ENCODE data around the gene PACS2.

The PACS2 gene

DNA sequence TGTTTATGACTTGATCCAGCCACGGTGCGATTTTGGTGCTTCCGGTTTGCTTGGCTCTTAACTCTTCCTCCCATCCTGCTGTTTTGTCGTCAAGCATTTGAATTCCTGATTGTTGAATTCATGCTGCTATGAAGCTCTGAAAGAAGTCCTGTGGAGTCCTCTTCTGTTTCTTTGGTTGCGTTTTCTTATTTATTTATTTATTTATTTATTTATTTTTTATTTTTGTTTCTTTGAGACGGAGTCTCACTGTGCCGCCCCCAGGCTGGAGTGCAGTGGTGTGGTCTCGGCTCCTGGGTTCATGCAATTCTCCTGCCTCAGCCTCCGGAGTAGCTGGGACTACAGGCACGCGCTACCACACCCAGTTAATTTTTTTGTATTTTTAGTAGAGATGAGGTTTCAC lies 102.1 kb downstream of the PACS2 start:
- TF ChIP-seq Cebpa-rat (IDR thresholded peaks at IDR 0.05) = no peak
- Histone ChIP-seq H3K4me2 (no peak overlapping the region), H3K4me3 (no peak overlapping the region), H3K36me3 (0 out of 22 replicates have a peak, but pooled peaks cover 0 to 3% (median 0%) of the 10 kb centered on the region in 11 experiments), H3K27me3 (peaks cover 28 to 41% (median 33%) of the 10 kb centered on the region in 11 experiments), H3K9me3 (replicated peaks in 1 of 11) (no peaks in the 10 kb centered on the region), H4K20me1 (peaks cover 10 to 38% (median 23%) of the 10 kb centered on the region in 11 experiments; a peak in 21 of 22 replicates), H3K27ac (no peak overlapping the region), H3K4me1 (peaks cover 26 to 69% (median 58%) of the 10 kb centered on the region in 10 experiments), H3K9ac (no peak overlapping the region)

- H3K27me3 ChIP-seq = peaks cover 20 to 31% (median 24%) of the 10 kb centered on the region in 11 experiments
- TF ChIP-seq Cebpa-rat (IDR thresholded peaks at IDR 0.05) = no peak
- H3K27ac ChIP-seq = no peak overlapping the region
- H3K36me3 ChIP-seq = peaks cover 0 to 12% (median 2%) of the 10 kb centered on the region in 11 experiments; a peak in 7 of 22 replicates
- peak overlapping the region in 1 of 11 experiments; percentile 89; a peak in 1 of 22 replicates for H3K9ac ChIP-seq
- peaks cover 19 to 39% (median 27%) of the 10 kb centered on the region in 11 experiments; a peak in 21 of 22 replicates for H4K20me1 ChIP-seq
- peaks cover 33 to 74% (median 62%) of the 10 kb centered on the region in 10 experiments for H3K4me1 ChIP-seq
- H3K9me3 ChIP-seq (replicated peaks in 1 of 11) = no peaks in the 10 kb centered on the region
- no peak overlapping the region for H3K4me3 ChIP-seq
- peak overlapping the region in 6 of 11 experiments; percentile 95 to 99 (median 97); a peak in 8 of 22 replicates for H3K4me2 ChIP-seq
Measured at GRCh38 chr14:105417690-105418121, 103.2 kb downstream of the PACS2 start.

GRCh38 chr14:105418269-105419194 lies 104.0 kb downstream of the PACS2 start:
- no peaks in the 10 kb centered on the region for H3K9me3 ChIP-seq (replicated peaks in 1 of 11)
- H3K27me3 ChIP-seq = peaks cover 12 to 23% (median 15%) of the 10 kb centered on the region in 11 experiments
- peaks cover 36 to 74% (median 63%) of the 10 kb centered on the region in 10 experiments for H3K4me1 ChIP-seq
- H4K20me1 ChIP-seq = peaks cover 28 to 43% (median 32%) of the 10 kb centered on the region in 11 experiments; a peak in 21 of 22 replicates
- peaks cover 0 to 21% (median 6%) of the 10 kb centered on the region in 11 experiments; a peak in 13 of 22 replicates for H3K36me3 ChIP-seq
- peak overlapping the region; percentile 62 to 79 (median 70); a peak in 17 of 20 replicates for H3K4me3 ChIP-seq
- peak overlapping the region in 10 of 11 experiments; percentile 82 to 93 (median 88); a peak in 19 of 22 replicates for H3K9ac ChIP-seq
- peak overlapping the region in 7 of 11 experiments; percentile 76 to 87 (median 85); a peak in 12 of 22 replicates for H3K27ac ChIP-seq
- TF ChIP-seq Cebpa-rat (IDR thresholded peaks at IDR 0.05) = no peak
- peak overlapping the region; percentile 91 to 99 (median 97) for H3K4me2 ChIP-seq

DNA sequence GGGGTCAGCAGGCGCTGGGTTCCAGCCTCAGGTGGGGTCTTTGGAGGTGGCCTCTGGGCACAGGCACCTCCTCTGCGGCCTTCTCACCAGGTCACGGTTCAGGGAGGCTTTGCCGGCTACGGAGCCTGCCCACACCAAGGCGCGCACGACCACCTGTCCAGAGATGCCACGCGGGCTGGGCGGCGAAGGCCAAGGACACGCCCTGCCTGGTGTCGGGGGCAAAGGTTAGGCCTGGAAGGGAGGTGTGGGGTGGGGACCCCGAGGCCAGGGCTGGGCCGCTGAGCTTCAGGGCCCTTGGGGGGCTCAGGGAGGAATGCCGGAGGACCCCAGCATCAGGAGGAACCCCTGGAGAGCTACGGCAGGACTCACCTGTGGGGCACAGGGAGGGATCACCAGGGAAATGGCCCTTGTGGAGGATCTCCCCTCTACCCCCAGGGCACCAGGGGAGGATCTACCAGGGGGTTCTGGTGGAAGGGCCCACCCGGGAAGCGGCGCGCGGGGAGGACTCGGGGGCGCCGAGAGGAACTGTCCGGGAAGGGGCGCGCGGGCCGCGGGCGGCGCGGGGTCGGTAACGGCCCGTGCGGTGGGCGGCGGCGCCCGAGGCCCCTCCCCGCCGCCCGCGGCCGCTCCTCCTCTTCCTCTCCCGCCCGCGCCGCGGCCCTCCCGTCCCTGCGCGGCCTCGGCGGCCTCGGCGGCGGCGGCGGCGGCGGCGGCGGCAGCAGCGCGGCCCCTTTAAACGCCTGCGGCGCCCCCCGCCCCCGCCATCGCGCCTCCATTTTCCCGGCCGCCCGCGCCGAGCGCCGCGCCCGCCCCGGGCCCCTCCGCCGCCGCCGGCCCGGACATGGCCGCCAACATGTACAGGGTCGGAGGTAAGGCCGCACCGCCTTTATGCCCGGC lies 104.9 kb downstream of the PACS2 start, which contains the start of gene MTA1:
Gene MTA1, plus strand, starts transcription at position 633 of the 897 bp plus-strand sequence. Its CDS starts 209 bp downstream, at position 842.
- peak within 1 kb of the TSS; percentile 85 to 98 (median 92) for H3K9ac ChIP-seq
- peak within 1 kb of the TSS; percentile 95 to 100 (median 97) for H3K4me2 ChIP-seq
- H3K4me1 ChIP-seq = peaks cover 34 to 68% (median 59%) of the 10 kb centered on the region in 10 experiments
- H4K20me1 ChIP-seq = peaks cover 37 to 43% (median 40%) of the 10 kb centered on the region in 11 experiments; a peak in 21 of 22 replicates
- TF ChIP-seq Cebpa-rat (IDR thresholded peaks at IDR 0.05) = no peak
- H3K36me3 ChIP-seq = peaks cover 0 to 30% (median 15%) of the 10 kb centered on the region in 11 experiments; a peak in 18 of 22 replicates
- peak within 1 kb of the TSS; percentile 74 to 98 (median 93) for H3K4me3 ChIP-seq
- no peaks in the 10 kb centered on the region for H3K9me3 ChIP-seq (replicated peaks in 1 of 11)
- peaks cover 2 to 14% (median 6%) of the 10 kb centered on the region in 11 experiments for H3K27me3 ChIP-seq
- peak within 1 kb of the TSS; percentile 76 to 93 (median 87) for H3K27ac ChIP-seq

- peak overlapping the region; percentile 91 to 100 (median 96) for H3K4me2 ChIP-seq
- peaks cover 46 to 50% (median 48%) of the 10 kb centered on the region in 11 experiments; a peak in 21 of 22 replicates for H4K20me1 ChIP-seq
- no peak for TF ChIP-seq Cebpa-rat (IDR thresholded peaks at IDR 0.05)
- peak overlapping the region; percentile 85 to 98 (median 92) for H3K9ac ChIP-seq
- peaks cover 0 to 39% (median 24%) of the 10 kb centered on the region in 11 experiments; a peak in 21 of 22 replicates for H3K36me3 ChIP-seq
- peak overlapping the region; percentile 74 to 98 (median 93) for H3K4me3 ChIP-seq
- peak overlapping the region; percentile 76 to 93 (median 87); a peak in 21 of 22 replicates for H3K27ac ChIP-seq
- H3K4me1 ChIP-seq = peaks cover 32 to 63% (median 54%) of the 10 kb centered on the region in 10 experiments
- peaks cover 0 to 6% (median 0%) of the 10 kb centered on the region in 11 experiments; a peak in 5 of 22 replicates for H3K27me3 ChIP-seq
- H3K9me3 ChIP-seq (replicated peaks in 1 of 11) = no peaks in the 10 kb centered on the region
Measured at GRCh38 chr14:105420101-105420973, 105.8 kb downstream of the PACS2 start.

DNA sequence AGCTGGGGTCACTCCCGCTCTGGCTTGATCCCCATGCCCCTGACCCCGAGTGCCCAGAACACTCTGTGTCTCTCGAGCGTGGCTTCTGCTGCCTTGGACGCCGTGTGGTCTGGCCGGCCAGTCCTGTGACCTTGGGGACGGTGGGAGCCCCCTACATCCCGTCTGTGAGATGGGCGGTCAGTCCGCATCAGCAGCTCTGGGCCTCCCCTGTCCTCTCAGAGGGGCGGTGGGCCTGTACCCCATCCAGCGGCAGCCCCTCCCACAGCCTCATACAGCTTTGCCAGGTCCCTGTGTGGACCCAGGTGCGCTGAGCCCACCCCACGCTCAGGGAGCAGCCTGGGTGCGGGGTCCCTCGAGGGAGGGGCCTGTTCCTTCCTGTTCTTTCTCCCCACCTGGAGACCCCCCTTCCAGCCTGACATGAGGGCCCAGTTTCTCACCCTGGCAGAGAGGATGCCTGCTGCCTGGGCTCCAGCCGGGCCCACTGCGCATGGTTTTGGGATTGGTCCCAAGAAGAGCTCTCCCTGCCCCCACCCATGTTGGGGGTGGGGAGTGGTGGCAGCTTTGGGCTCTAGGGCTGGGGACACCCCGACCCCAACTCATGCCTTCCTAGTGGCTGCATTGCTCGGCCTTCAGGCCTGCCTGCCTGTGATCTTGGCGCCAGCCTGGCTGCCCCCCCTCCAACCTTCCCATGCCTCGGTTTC lies 106.6 kb downstream of the PACS2 start:
- Histone ChIP-seq H3K9me3 (replicated peaks in 1 of 11) (no peaks in the 10 kb centered on the region; a peak in 1 of 22 replicates), H3K9ac (peak overlapping the region; percentile 85 to 98 (median 92)), H3K4me3 (peak overlapping the region; percentile 74 to 98 (median 93)), H3K27me3 (no peaks in the 10 kb centered on the region), H4K20me1 (peaks cover 50 to 58% (median 56%) of the 10 kb centered on the region in 11 experiments; a peak in 21 of 22 replicates), H3K4me1 (peaks cover 32 to 55% (median 47%) of the 10 kb centered on the region in 10 experiments), H3K36me3 (peaks cover 0 to 45% (median 29%) of the 10 kb centered on the region in 11 experiments; a peak in 21 of 22 replicates), H3K4me2 (peak overlapping the region; percentile 91 to 100 (median 96)), H3K27ac (peak overlapping the region; percentile 48 to 93 (median 86); a peak in 21 of 22 replicates)
- TF ChIP-seq Cebpa-rat (IDR thresholded peaks at IDR 0.05) = no peak
